Tibial nerve (tissue), 4 donors: Measurements from ENCODE around the gene BCAR3. TPM values are rescaled to one million over a fixed set of nuclear protein-coding genes. Genes with fewer than 3 reads are reported as not detected.

Experiments used
- DNase-seq, 2 donors: peaks; one replicate each; pipeline ENCODE4 v3.0.0-alpha.2; 2019; ENCODE audit warnings: low spot score in 2 of 2
- H3K27ac ChIP-seq, 4 donors: fragments of 200-600 bp; sonication (generic) in 3 of 4; one replicate each; pipeline ENCODE4 v1.5.1; 2017 to 2019; ENCODE audit warnings: mild to moderate bottlenecking in 1 of 4
- H3K27me3 ChIP-seq, 2 donors: fragments of 200-600 bp; sonication (generic) in 1 of 2; one replicate each; pipeline versions ENCODE4 v1.5.1 to v1.6.0; 2017 to 2019
- H3K36me3 ChIP-seq, 3 donors: fragments of 200-600 bp; sonication (generic); one replicate each; pipeline ENCODE4 v1.5.1; 2018 to 2019
- H3K4me1 ChIP-seq, 4 donors: fragments of 200-600 bp; sonication (generic) in 3 of 4; one replicate each; pipeline ENCODE4 v1.5.1; 2017 to 2019
- H3K4me3 ChIP-seq, 4 donors: fragments of 200-600 bp; sonication (generic) in 3 of 4; one replicate each; pipeline ENCODE4 v1.5.1; 2017 to 2019; ENCODE audit warnings: mild to moderate bottlenecking in 1 of 4, moderate library complexity in 1 of 4
- H3K9me3 ChIP-seq, 4 donors: fragments of 200-600 bp; sonication (generic) in 3 of 4; one replicate each; pipeline ENCODE4 v1.5.1; 2017 to 2019
- CTCF ChIP-seq, 5 experiments: fragments of 200-600 bp in 3 of 5; fragments of 450-650 bp in 2 of 5; sonication (generic) in 3 of 5; IDR thresholded peaks; one replicate each; pipeline ENCODE4 v1.5.1; 2016 to 2019; ENCODE audit warnings: antibody characterized with exemption in 5 of 5, mild to moderate bottlenecking in 3 of 5, moderate library complexity in 2 of 5
- EP300 ChIP-seq, 2 donors: sonication (generic); formaldehyde crosslinking; IDR thresholded peaks; one replicate each; pipeline ENCODE4 v1.6.1; 2017; ENCODE audit warnings: antibody characterized with exemption in 2 of 2, mild to moderate bottlenecking in 1 of 2
- POLR2A ChIP-seq, 2 donors: fragments of 450-650 bp; IDR thresholded peaks; one replicate each; pipeline ENCODE4 v1.6.1; 2017; ENCODE audit warnings: antibody characterized with exemption in 2 of 2, mild to moderate bottlenecking in 2 of 2, moderate library complexity in 2 of 2
- WGBS, 2 donors: methylation state at CpG; one replicate each; pipeline ENCODE4 v1.1.5; 2018; 5-methylcytosine and 5-hydroxymethylcytosine counted together
- total RNA-seq, 4 donors: library from RNA; depleted of rRNA; stranded (reverse); fragments of >200 nt; gene quantifications; one replicate each; pipeline ENCODE4 v1.1.0, GENCODE V29; 2016

Gene BCAR3
- total RNA-seq, 4 donors from 2014 or later: 26.2 to 41.8 (median 36.5) TPM

- Histone ChIP-seq H3K27ac (no peak overlapping the region), H3K4me1 (peaks cover 0 to 25% (median 0%) of the 10 kb centered on the region in 4 donors), H3K27me3 (no peaks in the 10 kb centered on the region), H3K4me3 (no peak overlapping the region), H3K9me3 (no peaks in the 10 kb centered on the region), H3K36me3 (peaks cover 0 to 90% (median 6%) of the 10 kb centered on the region in 3 donors)
- DNase-seq: no peak
- WGBS, 2 donors: 50 to 54% methylated on average over 1 of the region's 1 CpG
- TF ChIP-seq CTCF (IDR thresholded peaks at IDR 0.05) (no peak), POLR2A (IDR thresholded peaks at IDR 0.05) (no peak), EP300 (IDR thresholded peaks at IDR 0.05) (no peak)
Observed at GRCh38 chr1:93573940-93574469, 107.6 kb downstream of the BCAR3 start.

DNA sequence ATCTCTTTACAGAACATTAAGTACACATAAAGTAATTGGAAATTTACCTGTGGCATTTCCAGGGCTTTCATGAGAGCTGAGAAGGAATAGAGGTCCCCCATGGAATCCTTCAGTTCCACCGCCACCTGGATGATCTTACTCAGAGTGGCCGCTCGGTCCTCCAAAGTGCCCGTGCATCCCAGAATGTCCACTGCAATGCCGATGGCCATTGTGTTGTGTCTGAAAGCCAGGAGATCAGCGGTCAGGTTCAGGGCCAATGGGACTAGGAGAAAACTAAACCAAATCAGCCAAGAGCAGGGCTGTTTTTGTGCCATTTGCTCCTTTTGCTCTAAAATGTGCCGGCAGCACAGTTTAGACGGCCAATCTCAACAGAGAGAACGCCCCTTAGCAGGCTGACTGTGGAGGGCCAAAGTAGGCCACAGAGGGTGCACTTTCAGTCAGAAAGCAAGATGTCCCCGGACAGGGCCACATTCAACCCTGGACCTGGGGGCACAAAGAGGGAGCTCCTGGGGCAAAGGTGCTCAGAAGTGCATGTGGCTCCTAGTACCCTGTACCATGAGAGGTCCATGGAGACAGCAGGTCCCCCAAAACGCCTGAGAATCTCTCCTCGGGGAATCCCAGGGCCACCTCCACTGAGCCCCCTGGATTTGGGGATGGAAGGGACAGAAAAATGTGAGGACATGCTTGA lies 109.9 kb downstream of the BCAR3 start:
- 92% methylated on average over 12 of the region's 12 CpGs for WGBS, 2 donors
- TF ChIP-seq POLR2A (IDR thresholded peaks at IDR 0.05) (no peak), CTCF (IDR thresholded peaks at IDR 0.05) (no peak), EP300 (IDR thresholded peaks at IDR 0.05) (no peak)

GRCh38 chr1:93569489-93569888 lies 112.1 kb downstream of the BCAR3 start:
- no peak for DNase-seq
- H3K4me3 ChIP-seq: no peak overlapping the region
- no peaks in the 10 kb centered on the region for H3K9me3 ChIP-seq
- peaks cover 0 to 9% (median 0%) of the 10 kb centered on the region in 4 donors for H3K4me1 ChIP-seq
- WGBS, 2 donors: 94 to 100% methylated on average over 2 of the region's 2 CpGs
- H3K27me3 ChIP-seq: no peaks in the 10 kb centered on the region
- H3K36me3 ChIP-seq: peaks cover 0 to 98% (median 0%) of the 10 kb centered on the region in 3 donors
- no peak for TF ChIP-seq EP300 (IDR thresholded peaks at IDR 0.05)
- no peak for TF ChIP-seq POLR2A (IDR thresholded peaks at IDR 0.05)
- TF ChIP-seq CTCF (IDR thresholded peaks at IDR 0.05): no peak
- H3K27ac ChIP-seq: no peak overlapping the region

More for the DNA sequence above, 109.9 kb downstream of the BCAR3 start:
- peaks cover 0 to 14% (median 0%) of the 10 kb centered on the region in 4 donors for H3K4me1 ChIP-seq
- peaks cover 0 to 98% (median 6%) of the 10 kb centered on the region in 3 donors for H3K36me3 ChIP-seq
- H3K9me3 ChIP-seq: no peaks in the 10 kb centered on the region
- H3K27me3 ChIP-seq: no peaks in the 10 kb centered on the region
- H3K4me3 ChIP-seq: no peak overlapping the region
- no peak for DNase-seq
- H3K27ac ChIP-seq: no peak overlapping the region

DNA sequence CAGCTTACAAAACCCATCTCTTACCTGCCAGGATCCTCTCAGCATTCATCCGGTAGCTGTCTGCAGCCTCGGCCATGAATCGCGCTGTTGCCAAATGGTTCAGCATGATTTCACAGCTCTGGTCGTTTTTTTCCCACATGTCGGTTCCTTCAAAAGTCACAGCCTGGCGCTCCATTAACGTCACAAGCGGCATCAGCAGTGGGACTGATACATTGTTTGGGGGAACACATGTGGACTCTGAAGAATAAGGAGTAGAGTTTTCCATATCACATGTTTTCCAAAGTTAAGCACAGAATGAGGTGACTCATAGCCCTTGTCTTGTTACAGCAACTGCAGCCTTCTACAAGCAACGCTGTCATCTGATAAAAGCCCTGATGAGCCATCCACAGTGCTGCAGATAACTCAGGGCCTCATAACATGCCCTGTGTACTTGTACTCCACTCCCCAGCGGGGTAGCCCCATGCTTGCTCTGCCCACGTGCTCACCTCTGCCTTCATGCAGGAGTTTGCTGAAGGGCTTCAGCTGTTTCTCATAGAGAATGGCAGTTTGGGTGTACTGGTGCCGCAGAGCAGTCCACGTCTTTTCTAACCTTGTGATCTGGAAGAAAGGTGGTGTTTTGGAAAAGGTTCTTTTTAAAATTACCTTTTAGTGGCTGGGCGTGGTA lies 114.2 kb downstream of the BCAR3 start:
- DNase-seq: no peak
- Histone ChIP-seq H3K27ac (no peak overlapping the region), H3K36me3 (peaks cover 0 to 98% (median 0%) of the 10 kb centered on the region in 3 donors), H3K4me1 (peaks cover 0 to 9% (median 0%) of the 10 kb centered on the region in 4 donors), H3K4me3 (no peak overlapping the region), H3K27me3 (no peaks in the 10 kb centered on the region), H3K9me3 (no peaks in the 10 kb centered on the region)
- TF ChIP-seq POLR2A (IDR thresholded peaks at IDR 0.05): no peak
- TF ChIP-seq EP300 (IDR thresholded peaks at IDR 0.05): no peak
- TF ChIP-seq CTCF (IDR thresholded peaks at IDR 0.05): no peak
- 88 to 89% methylated on average over 15 of the region's 15 CpGs for WGBS, 2 donors

DNA sequence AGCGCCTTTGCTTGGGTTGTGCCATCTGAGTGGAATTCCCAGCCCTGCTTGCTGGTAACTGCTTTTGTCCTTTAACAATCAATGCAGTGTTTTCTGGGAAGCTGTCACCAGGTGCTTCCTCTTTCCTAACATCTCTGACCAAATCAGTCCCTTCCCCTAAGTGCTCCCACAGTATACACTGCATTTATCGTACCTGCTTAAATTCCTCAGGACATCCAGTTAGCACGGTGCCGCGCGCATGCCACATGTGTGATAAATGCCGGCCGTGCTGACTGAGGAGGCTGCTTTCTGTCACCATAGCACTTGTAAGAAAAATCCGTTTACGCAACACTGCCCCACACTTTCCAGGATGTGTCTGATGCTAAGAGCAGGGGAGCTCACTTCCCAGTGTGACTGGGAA lies 115.4 kb downstream of the BCAR3 start:
- no peak for TF ChIP-seq POLR2A (IDR thresholded peaks at IDR 0.05)
- TF ChIP-seq EP300 (IDR thresholded peaks at IDR 0.05): peak in 1 of 2 donors; percentile 61
- no peak for TF ChIP-seq CTCF (IDR thresholded peaks at IDR 0.05)
- H3K4me3 ChIP-seq: no peak overlapping the region
- H3K27ac ChIP-seq: peak overlapping the region in 2 of 4 donors; percentile 22 to 47
- H3K9me3 ChIP-seq: no peaks in the 10 kb centered on the region
- peaks cover 0 to 98% (median 0%) of the 10 kb centered on the region in 3 donors for H3K36me3 ChIP-seq
- 78 to 82% methylated on average over 10 of the region's 10 CpGs for WGBS, 2 donors
- DNase-seq: no peak
- H3K27me3 ChIP-seq: no peaks in the 10 kb centered on the region
- peaks cover 0 to 9% (median 0%) of the 10 kb centered on the region in 4 donors for H3K4me1 ChIP-seq
